Stimulated activated CD4-positive, alpha-beta T cell treated with anti-CD3 and anti-CD28 coated beads, Interleukin-1b, Interleukin-23, amount 100 ng/mL, for 24 hours (primary cell): ENCODE measurements around the gene LIPG.

ENCODE experiments used
- DNase-seq, 4 experiments: peaks; one replicate each; pipeline ENCODE4 v3.0.0-alpha.2; 2020; ENCODE audit warnings: low read depth in 4 of 4, low spot score in 1 of 4

The LIPG gene

GRCh38 chr18:49631146-49631866 lies 69.4 kb downstream of the LIPG start:
- DNase-seq: no peak

GRCh38 chr18:49632588-49632987 lies 70.7 kb downstream of the LIPG start:
- no peak for DNase-seq

GRCh38 chr18:49638209-49638785 lies 76.4 kb downstream of the LIPG start:
- DNase-seq: no peak

GRCh38 chr18:49638891-49639557 lies 77.2 kb downstream of the LIPG start:
- no peak for DNase-seq

GRCh38 chr18:49639643-49640391 lies 78.0 kb downstream of the LIPG start:
- DNase-seq: no peak

- no peak for DNase-seq
These were observed 78.9 kb downstream of the LIPG start for GRCh38 chr18:49640741-49641140.

- no peak for DNase-seq
These were observed 83.3 kb downstream of the LIPG start for GRCh38 chr18:49645196-49645595.

- DNase-seq: no peak
These were observed 84.0 kb downstream of the LIPG start for GRCh38 chr18:49645841-49646351.

GRCh38 chr18:49646873-49647272 lies 85.0 kb downstream of the LIPG start:
- DNase-seq: no peak

- DNase-seq: no peak
These were observed 85.8 kb downstream of the LIPG start for GRCh38 chr18:49647496-49648168.

GRCh38 chr18:49648326-49648725 lies 86.5 kb downstream of the LIPG start:
- no peak for DNase-seq
